ENCODE data around the gene PSMB7. TPM values are rescaled to one million over a fixed set of nuclear protein-coding genes. Genes with fewer than 3 reads are reported as not detected.

Gene PSMB7
- total RNA-seq, 2 experiments from 2014 or later, result 88.7 to 93.6 TPM

DNA sequence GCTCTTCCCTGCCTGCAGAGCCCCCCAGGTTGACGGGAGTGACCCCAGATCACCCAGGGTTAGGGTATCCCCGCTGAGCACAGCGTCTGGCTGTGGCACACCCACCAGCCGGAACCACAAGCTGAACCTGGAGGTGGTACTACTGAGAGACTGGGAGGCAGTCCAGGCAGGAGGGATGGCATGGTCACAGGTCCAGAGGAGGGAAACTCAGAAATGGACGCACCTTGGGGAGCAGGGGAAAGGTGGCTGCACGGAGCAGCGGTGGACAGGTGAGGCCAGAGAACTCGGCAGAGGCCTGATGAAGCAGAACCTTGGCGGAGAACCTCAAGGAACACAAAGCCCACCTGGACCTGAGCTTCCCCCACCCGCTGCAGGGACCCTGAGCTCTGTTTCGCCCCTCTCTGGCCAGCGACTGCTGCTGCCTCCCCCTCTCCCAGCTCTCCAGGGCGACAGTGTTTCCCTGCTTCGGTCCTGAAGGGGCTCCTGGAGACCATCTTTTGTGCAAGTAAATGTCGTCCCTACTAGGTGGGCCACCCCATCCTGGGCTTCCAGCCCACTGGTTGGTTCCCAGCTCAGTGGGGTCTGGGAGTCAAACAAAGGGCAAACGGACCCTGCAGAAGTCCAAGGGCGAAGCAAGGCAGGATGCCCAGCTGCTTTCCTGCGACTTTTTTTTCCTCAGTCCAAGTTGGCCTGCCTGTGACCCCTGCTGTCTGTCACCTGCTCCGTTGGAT, 35.9 kb upstream of the PSMB7 start:
- Mint-ChIP-seq H3K9me3 (no peaks in the 10 kb centered on the region), H3K4me3 (no peak overlapping the region), H3K36me3 (no peaks in the 10 kb centered on the region), H3K27ac (no peak overlapping the region), H3K27me3 (peaks cover 33% of the 10 kb centered on the region), H3K4me1 (no peaks in the 10 kb centered on the region)
- POLR2A ChIA-PET, result no interaction called here
- ATAC-seq (ENCODE audit: low read depth), result no peak
- DNase-seq, result peak; percentile 17

DNA sequence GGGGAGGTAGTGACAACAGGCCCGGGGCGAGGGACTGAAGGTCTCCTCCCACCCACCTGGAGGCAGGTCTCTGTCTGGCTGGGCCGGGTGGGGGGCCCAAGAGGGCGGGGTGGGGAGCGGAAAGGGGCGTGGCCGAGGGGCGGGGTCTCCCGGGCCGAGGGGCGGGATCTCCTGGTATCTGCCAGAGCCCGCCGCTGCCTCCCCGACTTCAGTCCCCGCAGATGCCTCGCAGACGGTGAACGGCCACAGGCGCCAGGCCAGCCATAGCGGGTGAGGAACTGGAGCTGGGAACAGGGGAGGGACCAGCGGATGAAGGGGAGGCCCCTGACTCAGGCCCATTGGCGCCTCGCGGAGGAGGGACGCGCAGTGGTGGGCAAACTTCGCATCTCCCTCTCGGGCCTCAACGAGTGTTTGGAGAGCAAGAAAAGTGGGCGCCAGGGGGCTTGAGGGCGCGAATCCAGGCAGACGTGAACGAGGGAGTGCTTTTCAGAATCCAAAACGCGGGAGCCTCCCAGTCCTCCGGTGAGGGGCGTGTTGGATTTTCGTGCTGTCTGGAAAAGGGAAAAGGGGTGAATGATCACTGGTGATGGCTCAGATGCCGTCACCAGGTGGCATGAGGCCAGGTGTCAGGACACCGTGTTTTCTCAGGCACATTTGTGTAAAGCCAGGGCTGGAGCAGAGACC, 35.1 kb upstream of the PSMB7 start, which contains the start of gene ADGRD2:
TSS of gene ADGRD2 (plus strand) at position 211 of the 684 bp plus-strand sequence. CDS start 1,216 bp downstream, outside the sequence.
- Mint-ChIP-seq H3K4me3 (no peak within 1 kb of the TSS), H3K9me3 (no peaks in the 10 kb centered on the region), H3K27me3 (peaks cover 36% of the 10 kb centered on the region), H3K36me3 (no peaks in the 10 kb centered on the region), H3K27ac (no peak within 1 kb of the TSS), H3K4me1 (no peaks in the 10 kb centered on the region)
- no peak for ATAC-seq (ENCODE audit: low read depth)
- POLR2A ChIA-PET, result no interaction called here
- peak; percentile 42 for DNase-seq

DNA sequence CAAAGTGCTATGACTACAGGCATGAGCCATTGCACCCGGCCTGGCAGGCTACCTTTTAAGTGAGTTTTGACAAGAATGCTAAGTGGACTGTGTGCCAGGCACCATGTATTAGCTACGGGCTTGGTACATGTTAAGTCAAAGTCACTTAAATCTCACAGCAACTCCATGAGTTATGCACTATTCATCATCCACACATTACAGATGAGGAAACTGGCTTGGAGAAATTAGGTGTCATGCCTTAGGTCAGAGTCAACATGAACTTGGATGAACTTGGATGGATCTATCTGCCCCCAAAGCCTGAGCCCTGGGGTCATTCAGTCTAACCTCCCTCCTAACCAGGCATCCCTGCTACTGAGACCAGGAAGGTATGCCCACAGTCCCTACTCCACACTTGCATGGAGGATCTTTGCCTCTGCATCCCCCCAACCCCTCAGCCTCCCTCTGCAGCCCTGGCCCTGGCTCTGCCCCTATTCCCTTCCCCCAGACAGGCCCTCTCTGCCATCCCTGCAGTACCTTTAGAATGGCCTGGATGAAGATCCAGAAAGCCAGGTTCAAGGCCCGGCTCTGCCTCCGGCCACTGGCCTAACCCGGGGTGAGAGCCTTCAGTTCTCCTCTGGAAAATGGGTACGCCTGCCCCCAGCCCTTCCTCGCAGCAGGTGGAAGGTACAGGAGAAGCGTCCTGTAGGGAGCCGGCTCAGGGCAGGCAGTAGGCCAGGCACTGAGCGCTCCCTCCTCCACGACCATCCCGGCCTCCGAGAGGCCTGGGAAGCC, 34.3 kb upstream of the PSMB7 start:
- Mint-ChIP-seq H3K36me3 (no peaks in the 10 kb centered on the region), H3K27me3 (peaks cover 36% of the 10 kb centered on the region), H3K27ac (no peak overlapping the region), H3K4me1 (no peaks in the 10 kb centered on the region), H3K9me3 (no peaks in the 10 kb centered on the region), H3K4me3 (no peak overlapping the region)
- POLR2A ChIA-PET, result no interaction called here
- peak; percentile 23 for DNase-seq
- ATAC-seq (ENCODE audit: low read depth), result no peak

DNA sequence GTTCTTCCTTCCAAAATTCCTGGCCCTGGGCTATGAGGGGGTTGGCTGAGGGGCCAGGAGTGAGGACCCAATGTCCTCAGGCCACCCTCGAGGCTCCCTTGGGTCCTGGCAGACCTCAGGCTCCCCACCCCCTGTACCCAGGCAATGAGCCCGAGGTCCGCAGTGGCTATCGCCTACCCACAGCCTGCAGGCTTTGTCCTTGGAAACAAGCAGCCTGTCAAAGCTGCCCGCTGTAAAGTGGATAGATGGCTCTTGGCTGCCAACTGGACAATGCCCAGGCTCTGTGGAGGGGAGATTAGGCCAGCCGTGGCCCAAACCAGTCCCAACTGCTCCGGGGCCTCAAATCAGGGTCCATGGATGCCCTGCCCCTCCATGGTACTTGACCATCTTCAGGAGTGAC, 32.8 kb upstream of the PSMB7 start:
- no peak for ATAC-seq (ENCODE audit: low read depth)

DNA sequence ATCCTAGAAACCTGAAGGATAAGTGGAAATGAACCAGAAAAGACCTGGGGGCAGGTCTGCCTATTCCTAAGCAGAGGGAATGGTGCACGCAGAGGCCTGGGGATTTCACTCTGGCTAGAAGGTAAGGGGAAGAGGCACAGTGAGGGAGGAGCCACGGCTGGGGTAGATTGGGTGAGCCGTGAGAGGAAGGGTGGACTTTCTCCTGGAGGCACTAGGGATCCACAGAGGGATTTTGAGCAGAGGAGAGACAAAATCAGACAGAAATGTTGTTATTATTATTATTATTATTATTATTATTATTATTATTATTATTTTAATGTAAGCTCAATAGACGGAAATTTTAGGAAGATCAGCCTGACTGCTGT, 32.0 kb upstream of the PSMB7 start:
- no peaks in the 10 kb centered on the region for H3K36me3 Mint-ChIP-seq
- no peak overlapping the region for H3K27ac Mint-ChIP-seq
- no peaks in the 10 kb centered on the region for H3K9me3 Mint-ChIP-seq
- no peak overlapping the region for H3K4me3 Mint-ChIP-seq
- no peak for ATAC-seq (ENCODE audit: low read depth)
- H3K4me1 Mint-ChIP-seq, result no peaks in the 10 kb centered on the region
- no peak for DNase-seq
- POLR2A ChIA-PET, result no interaction called here
- peaks cover 45% of the 10 kb centered on the region for H3K27me3 Mint-ChIP-seq

More for the DNA sequence above, 32.8 kb upstream of the PSMB7 start:
- POLR2A ChIA-PET, result no interaction called here
- Mint-ChIP-seq H3K27me3 (peaks cover 41% of the 10 kb centered on the region), H3K4me3 (no peak overlapping the region), H3K36me3 (no peaks in the 10 kb centered on the region), H3K27ac (no peak overlapping the region), H3K4me1 (no peaks in the 10 kb centered on the region), H3K9me3 (no peaks in the 10 kb centered on the region)
- DNase-seq, result peak; percentile 21

DNA sequence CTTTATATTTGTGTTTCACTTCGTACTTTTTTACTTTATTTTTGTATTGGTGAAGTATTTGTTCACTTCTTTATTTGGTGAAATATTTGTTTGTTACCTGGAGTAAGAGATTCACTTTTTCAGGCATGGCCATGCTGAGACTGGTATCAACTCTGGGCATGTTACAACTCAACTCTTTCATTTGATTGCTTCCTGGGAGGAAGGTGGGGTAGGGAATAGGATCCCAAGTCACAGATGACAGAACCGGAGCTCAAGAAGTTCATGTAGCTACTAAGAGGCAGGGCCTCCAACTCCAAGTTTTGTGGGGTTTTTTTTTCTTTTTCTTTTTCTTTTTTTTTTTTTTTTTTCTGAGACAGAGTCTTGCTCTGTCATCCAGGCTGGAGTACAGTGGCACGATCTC, 28.9 kb upstream of the PSMB7 start:
- Mint-ChIP-seq H3K9me3 (no peaks in the 10 kb centered on the region), H3K27me3 (peaks cover 38% of the 10 kb centered on the region), H3K4me1 (no peaks in the 10 kb centered on the region), H3K4me3 (no peak overlapping the region), H3K36me3 (no peaks in the 10 kb centered on the region), H3K27ac (no peak overlapping the region)
- POLR2A ChIA-PET, result no interaction called here
- DNase-seq, result no peak
- ATAC-seq (ENCODE audit: low read depth), result no peak

DNA sequence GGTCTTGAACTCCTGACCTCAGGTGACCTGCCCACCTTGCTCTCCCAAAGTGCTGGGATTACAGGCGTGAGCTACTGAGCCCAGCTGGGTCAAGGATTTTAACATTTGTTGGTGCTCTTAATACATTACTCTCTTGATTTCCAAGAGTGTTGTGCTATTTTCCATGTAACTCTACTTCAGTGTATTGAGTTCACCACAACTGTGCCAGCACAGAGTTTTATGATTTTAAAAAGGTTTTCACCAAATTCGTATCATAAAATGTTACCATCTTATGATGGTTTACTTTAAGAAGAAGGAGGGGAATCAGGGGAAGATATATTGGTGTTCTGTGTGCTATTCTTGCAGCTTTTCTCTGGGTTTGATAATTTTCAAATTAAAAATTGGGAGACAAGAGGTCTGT, 28.4 kb upstream of the PSMB7 start:
- ATAC-seq (ENCODE audit: low read depth), result no peak
- Mint-ChIP-seq H3K4me3 (no peak overlapping the region), H3K4me1 (no peaks in the 10 kb centered on the region), H3K27ac (no peak overlapping the region), H3K36me3 (no peaks in the 10 kb centered on the region), H3K9me3 (no peaks in the 10 kb centered on the region), H3K27me3 (peaks cover 36% of the 10 kb centered on the region)
- POLR2A ChIA-PET, result no interaction called here
- DNase-seq, result no peak

DNA sequence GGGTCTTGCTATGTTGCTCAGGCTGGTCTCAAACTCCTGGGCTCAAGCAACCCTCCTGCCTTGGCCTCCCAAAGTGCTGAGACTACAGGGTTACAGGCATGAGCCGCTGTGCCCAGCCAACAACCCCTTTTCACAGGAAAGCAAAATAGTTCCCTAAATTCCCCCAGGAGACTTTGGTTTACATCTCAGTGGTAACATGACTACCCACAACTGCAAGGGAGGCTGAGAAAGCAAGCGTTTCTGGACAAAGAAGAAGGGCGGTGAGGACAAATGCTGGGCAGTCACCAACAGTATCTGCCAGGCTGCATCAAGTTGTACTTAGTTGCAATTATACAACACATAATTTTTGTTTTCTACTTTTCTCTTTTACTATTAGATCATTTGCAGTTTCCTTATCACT, 27.6 kb upstream of the PSMB7 start:
- Mint-ChIP-seq H3K36me3 (no peaks in the 10 kb centered on the region), H3K9me3 (no peaks in the 10 kb centered on the region), H3K27ac (no peak overlapping the region), H3K4me3 (no peak overlapping the region), H3K4me1 (no peaks in the 10 kb centered on the region), H3K27me3 (peaks cover 36% of the 10 kb centered on the region)
- no peak for ATAC-seq (ENCODE audit: low read depth)
- POLR2A ChIA-PET, result no interaction called here
- no peak for DNase-seq

DNA sequence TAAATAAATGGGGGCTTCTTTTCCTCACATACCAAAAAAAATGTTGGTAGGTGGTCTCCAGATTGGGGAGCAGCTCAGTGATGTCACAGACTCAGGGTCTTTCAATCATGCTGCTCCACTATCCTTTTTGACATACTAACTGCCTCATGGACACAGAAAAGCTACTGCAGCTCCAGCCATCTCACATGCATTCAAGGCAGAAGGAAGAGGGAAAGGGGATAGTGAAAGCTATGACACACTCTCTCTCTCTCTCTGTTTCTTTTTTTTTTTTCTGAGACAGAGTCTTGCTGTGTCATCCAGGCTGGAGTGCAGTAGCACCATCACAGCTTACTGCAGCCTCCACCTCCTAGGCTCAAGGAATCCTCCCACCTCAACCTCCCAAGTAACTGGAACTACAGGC, 27.1 kb upstream of the PSMB7 start:
- Mint-ChIP-seq H3K27me3 (peaks cover 36% of the 10 kb centered on the region), H3K27ac (no peak overlapping the region), H3K4me3 (no peak overlapping the region), H3K36me3 (no peaks in the 10 kb centered on the region), H3K9me3 (no peaks in the 10 kb centered on the region), H3K4me1 (no peaks in the 10 kb centered on the region)
- POLR2A ChIA-PET, result no interaction called here
- no peak for DNase-seq
- no peak for ATAC-seq (ENCODE audit: low read depth)

DNA sequence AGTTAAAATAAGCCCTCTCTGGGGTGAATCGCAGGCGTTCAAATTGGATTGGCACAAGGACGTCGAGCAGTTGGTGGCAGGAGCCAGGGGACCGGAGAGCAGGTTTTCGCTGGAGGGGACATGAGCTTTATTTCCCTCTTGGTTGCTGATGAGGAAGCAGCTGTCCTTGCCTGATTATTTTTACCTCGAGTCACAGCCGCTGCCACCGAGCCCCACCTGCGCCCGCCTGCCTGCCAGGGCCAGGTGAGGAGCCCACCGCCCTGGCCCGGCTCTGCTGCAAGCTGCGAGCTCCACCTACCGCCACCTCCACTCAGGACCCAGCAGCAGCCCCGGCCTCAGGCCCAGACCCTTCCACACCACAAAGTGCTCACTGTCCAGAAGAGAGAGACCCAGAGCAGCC, 26.0 kb upstream of the PSMB7 start:
- Mint-ChIP-seq H3K36me3 (no peaks in the 10 kb centered on the region), H3K27me3 (peaks cover 34% of the 10 kb centered on the region), H3K27ac (no peak overlapping the region), H3K4me1 (no peaks in the 10 kb centered on the region), H3K9me3 (no peaks in the 10 kb centered on the region), H3K4me3 (no peak overlapping the region)
- ATAC-seq (ENCODE audit: low read depth) (no peak), DNase-seq (peak; percentile 11)
- POLR2A ChIA-PET, result interaction anchor here (0.7 kb wide), 1 partner anchor 307 kb away, joined by 5 read pairs; no protein-coding TSS in a partner anchor

DNA sequence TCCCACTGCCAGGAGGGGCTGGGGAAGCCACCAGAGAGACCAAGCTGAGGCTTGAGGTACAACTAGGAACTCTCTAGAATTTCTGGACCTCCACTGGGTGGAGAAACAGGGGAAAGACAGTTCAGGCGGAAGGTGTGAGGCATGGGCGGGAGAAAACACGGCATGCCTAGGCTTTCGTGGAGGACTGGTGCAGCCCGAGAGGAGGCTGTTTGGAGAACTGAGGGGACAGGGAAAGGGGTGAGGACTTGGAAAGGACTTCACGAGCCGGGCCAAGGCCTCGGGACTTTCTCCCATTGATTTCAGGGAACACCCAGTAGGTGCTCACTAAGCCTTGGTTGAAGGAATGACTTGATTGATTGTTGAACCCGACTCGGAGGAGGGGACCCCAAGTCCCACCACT, 25.5 kb upstream of the PSMB7 start:
- DNase-seq (peak; percentile 7), ATAC-seq (ENCODE audit: low read depth) (no peak)
- Mint-ChIP-seq H3K4me1 (no peaks in the 10 kb centered on the region), H3K27me3 (peaks cover 33% of the 10 kb centered on the region), H3K9me3 (no peaks in the 10 kb centered on the region), H3K27ac (no peak overlapping the region), H3K36me3 (no peaks in the 10 kb centered on the region), H3K4me3 (no peak overlapping the region)
- POLR2A ChIA-PET, result no interaction called here

DNA sequence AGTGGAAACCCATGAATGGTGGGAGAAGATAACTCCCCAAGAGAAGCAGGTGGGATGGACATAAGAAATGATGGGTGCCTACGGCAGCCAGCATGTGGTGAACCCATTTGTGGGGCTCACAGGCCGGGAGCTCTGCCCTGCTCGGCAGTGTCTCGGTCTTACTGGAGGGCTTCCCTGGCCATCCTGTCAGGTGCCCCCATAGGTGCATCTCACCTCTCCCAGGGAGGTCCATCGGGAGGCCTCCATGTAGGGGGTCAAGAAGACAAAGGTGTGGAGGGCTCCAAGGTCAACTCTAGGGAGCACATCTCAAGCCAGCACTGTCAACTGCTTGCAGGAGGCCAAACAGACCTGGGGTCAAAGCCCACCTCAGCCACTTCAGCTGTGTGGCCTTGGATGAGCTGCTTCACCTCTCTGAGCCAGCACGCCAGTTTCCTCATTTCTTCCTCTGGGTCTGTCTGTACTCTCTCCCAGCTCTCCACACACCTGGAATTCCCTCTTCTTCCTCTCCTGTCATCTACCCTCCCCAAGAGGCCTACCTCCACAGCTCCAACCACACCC, 24.5 kb upstream of the PSMB7 start:
- Mint-ChIP-seq H3K4me3 (no peak overlapping the region), H3K4me1 (no peaks in the 10 kb centered on the region), H3K27ac (no peak overlapping the region), H3K9me3 (no peaks in the 10 kb centered on the region), H3K36me3 (no peaks in the 10 kb centered on the region), H3K27me3 (peaks cover 31% of the 10 kb centered on the region)
- DNase-seq (peak; percentile 15), ATAC-seq (ENCODE audit: low read depth) (no peak)
- POLR2A ChIA-PET, result no interaction called here

DNA sequence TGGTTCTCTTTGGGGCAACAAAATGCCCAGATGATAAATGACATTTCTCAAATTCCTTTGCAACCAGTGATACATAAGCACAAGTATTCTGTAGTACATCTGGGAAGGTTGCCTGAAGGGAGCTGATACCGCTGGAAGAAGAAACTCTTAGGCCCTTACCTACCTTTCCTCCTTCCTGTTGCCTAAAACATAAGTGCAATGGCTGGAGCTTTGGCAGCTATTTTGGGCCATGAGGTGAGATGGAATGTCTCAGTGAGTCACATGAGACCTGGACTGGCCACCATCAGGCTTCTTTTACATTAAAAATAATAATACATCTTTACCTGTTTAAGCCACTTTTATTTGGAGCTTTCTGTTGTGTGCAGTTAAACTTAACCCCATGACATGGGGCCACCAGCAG, 23.8 kb upstream of the PSMB7 start:
- H3K9me3 Mint-ChIP-seq, result no peaks in the 10 kb centered on the region
- peaks cover 29% of the 10 kb centered on the region for H3K27me3 Mint-ChIP-seq
- no peaks in the 10 kb centered on the region for H3K4me1 Mint-ChIP-seq
- POLR2A ChIA-PET, result no interaction called here
- no peak for DNase-seq
- no peak overlapping the region for H3K27ac Mint-ChIP-seq
- H3K36me3 Mint-ChIP-seq, result no peaks in the 10 kb centered on the region
- H3K4me3 Mint-ChIP-seq, result no peak overlapping the region
- no peak for ATAC-seq (ENCODE audit: low read depth)
